T-cell (primary cell): ENCODE data around the gene ACSL3. TPM values are rescaled to one million over a fixed set of nuclear protein-coding genes. Genes with fewer than 3 reads are reported as not detected.
"Not testable (repeated sequence)": the region's sequence is repeated elsewhere in the genome, so short reads cannot be mapped to it uniquely, and the experiment has no call there.

Source experiments
- ATAC-seq, 4 experiments: fragments of 200-7000 bp in 3 of 4; fragments of 150-1000 bp in 1 of 4; cut with Tn5 transposase; replicated peaks in 1 of 4; 1 replicate in 3 of 4; 2 replicates in 1 of 4; pipeline ENCODE4 v1.10.0; 2021; ENCODE audit warnings: moderate library complexity in 3 of 4, mild to moderate bottlenecking in 2 of 4, moderate number of reproducible peaks in 1 of 4
- CTCF ChIA-PET, 2 donors: fragments of 300-600 bp; sonication (Branson Sonifier 250); formaldehyde crosslinking; loops; one replicate each; lab custom pipeline; 2022; ENCODE audit warnings: antibody characterized with exemption in 2 of 2; lab: Charles Lee
- POLR2A ChIA-PET, 2 donors: fragments of 300-600 bp; sonication (Branson Sonifier 250); formaldehyde crosslinking; loops; one replicate each; lab custom pipeline; 2022; ENCODE audit warnings: antibody characterized with exemption in 2 of 2; lab: Charles Lee
- DNase-seq, 35 experiments: peaks; one replicate each; pipeline versions ENCODE4 v3.0.0 to v3.0.0-alpha.2; 2013 to 2023
- H3K27ac ChIP-seq: one replicate; pipeline ENCODE4 v1.5.1; 2013; ENCODE audit warnings: low read length
- H3K27me3 ChIP-seq, 2 experiments: replicated peaks in 1 of 2; 1 replicate in 1 of 2; 2 replicates in 1 of 2; pipeline versions ENCODE4 v1.6.1 to v1.7.0; 2013; ENCODE audit warnings: low read length in 1 of 2, mixed read lengths in 1 of 2; ENCODE audit not compliant: control insufficient read depth in 2 of 2, insufficient read depth in 2 of 2; ENCODE audit errors: extremely low read depth in 1 of 2
- H3K36me3 ChIP-seq, 2 donors: 1 replicate in 1 of 2; 2 replicates in 1 of 2; pipeline versions ENCODE4 v1.6.1 to v1.7.0; 2013; ENCODE audit warnings: low read length in 1 of 2; ENCODE audit not compliant: control insufficient read depth in 2 of 2, insufficient read depth in 1 of 2; ENCODE audit errors: extremely low read depth in 1 of 2
- H3K4me1 ChIP-seq, 2 experiments: 1 replicate in 1 of 2; 2 replicates in 1 of 2; pipeline versions ENCODE4 v1.6.1 to v1.7.0; 2013; ENCODE audit warnings: low read length in 2 of 2, mixed read lengths in 1 of 2; ENCODE audit not compliant: insufficient read depth in 2 of 2, control insufficient read depth in 1 of 2; ENCODE audit errors: extremely low read depth in 1 of 2
- H3K4me3 ChIP-seq, 2 donors: 1 replicate in 1 of 2; 2 replicates in 1 of 2; pipeline versions ENCODE4 v1.5.1 to v1.7.0; 2013; ENCODE audit warnings: mild to moderate bottlenecking in 2 of 2, low read length in 1 of 2, moderate library complexity in 1 of 2; ENCODE audit not compliant: control insufficient read depth in 1 of 2; ENCODE audit errors: extremely low read depth in 1 of 2
- H3K9me3 ChIP-seq: 2 replicates; pipeline ENCODE4 v1.7.0; 2013
- H3K27ac Mint-ChIP-seq, 2 donors: one replicate each; pipeline ENCODE4 v1.8.0; 2020 to 2021; ENCODE audit warnings: mild to moderate bottlenecking in 2 of 2, mixed read lengths in 2 of 2
- H3K27me3 Mint-ChIP-seq, 2 donors: one replicate each; pipeline ENCODE4 v1.8.0; 2021 to 2022; ENCODE audit warnings: mixed read lengths in 2 of 2
- H3K36me3 Mint-ChIP-seq: one replicate; pipeline ENCODE4 v1.8.0; 2021; ENCODE audit warnings: mixed read lengths
- H3K4me1 Mint-ChIP-seq, 3 donors: one replicate each; pipeline ENCODE4 v1.8.0; 2020 to 2022; ENCODE audit warnings: mixed read lengths in 3 of 3, mild to moderate bottlenecking in 1 of 3
- H3K4me3 Mint-ChIP-seq, 3 donors: one replicate each; pipeline ENCODE4 v1.8.0; 2020 to 2022; ENCODE audit warnings: mild to moderate bottlenecking in 3 of 3, mixed read lengths in 3 of 3, moderate library complexity in 3 of 3
- H3K9me3 Mint-ChIP-seq, 3 donors: one replicate each; pipeline ENCODE4 v1.8.0; 2020 to 2022; ENCODE audit warnings: mixed read lengths in 3 of 3
- WGBS: methylation state at CpG from one replicate; pipeline ENCODE4 v1.1.5; 2013; ENCODE audit warnings: missing lambda C conversion rate; ENCODE audit not compliant: insufficient coverage; 5-methylcytosine and 5-hydroxymethylcytosine counted together
- total RNA-seq, 35 experiments: library from RNA in 6 of 35; stranded (reverse) in 6 of 35; fragments of 120-200 nt in 1 of 35; gene quantifications; one replicate each; pipeline versions ENCODE4 v1.2.1 to v1.2.4 and lab custom pipeline; 2013 to 2026

Gene ACSL3
- total RNA-seq, 5 donors from 2014 or later (not counting 1 experiment from before 2014, with no cell fraction given): 23.9 to 82.4 (median 26.5) TPM

DNA sequence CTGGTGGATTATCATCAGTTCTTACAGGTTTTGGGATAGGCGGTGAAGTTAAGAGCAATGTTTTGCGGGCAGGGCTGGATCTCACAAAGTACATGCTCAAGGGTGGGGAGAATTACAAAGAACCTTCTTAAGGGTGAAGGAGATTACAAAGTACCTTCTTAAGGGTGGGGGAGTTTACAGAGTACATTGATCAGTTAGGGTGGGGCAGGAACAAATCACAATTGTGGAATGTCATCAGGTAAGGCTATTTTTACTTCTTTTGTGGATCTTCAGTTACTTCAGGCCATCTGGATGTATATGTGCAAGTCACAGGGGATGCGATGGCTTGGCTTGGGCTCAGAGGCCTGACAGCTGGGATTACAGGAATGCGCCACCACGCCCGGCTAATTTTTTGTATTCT lies 12.8 kb upstream of the ACSL3 start:
- ATAC-seq, H3K27me3 ChIP-seq, H3K27ac ChIP-seq, H3K36me3 Mint-ChIP-seq, H3K9me3 Mint-ChIP-seq, H3K4me3 ChIP-seq, H3K4me1 ChIP-seq, H3K36me3 ChIP-seq, H3K4me3 Mint-ChIP-seq, DNase-seq, H3K9me3 ChIP-seq, H3K4me1 Mint-ChIP-seq, CTCF ChIA-PET, H3K27ac Mint-ChIP-seq: not testable (repeated sequence)
- WGBS: 96% methylated on average over 4 of the region's 6 CpGs
- peaks cover 0 to 16% of the 10 kb centered on the region in 2 donors for H3K27me3 Mint-ChIP-seq
- POLR2A ChIA-PET: interaction anchor here in 1 of 2 donors (0.7 kb wide), 1 partner anchor 194 kb away, joined by 7 read pairs; no protein-coding TSS in a partner anchor

- Mint-ChIP-seq H3K27ac (no peak overlapping the region), H3K4me3 (no peak overlapping the region), H3K27me3 (peaks cover 0 to 12% of the 10 kb centered on the region in 2 donors), H3K9me3 (peaks cover 0 to under 1% (median 0%) of the 10 kb centered on the region in 3 donors), H3K4me1 (no peaks in the 10 kb centered on the region), H3K36me3 (no peaks in the 10 kb centered on the region)
- Histone ChIP-seq H3K4me1 (no peaks in the 10 kb centered on the region), H3K4me3 (no peak overlapping the region), H3K9me3 (no peaks in the 10 kb centered on the region), H3K27ac (no peak overlapping the region), H3K27me3 (peaks cover 0 to 4% of the 10 kb centered on the region in 2 experiments), H3K36me3 (no peaks in the 10 kb centered on the region)
- DNase-seq (no peak), ATAC-seq (no peak)
- CTCF ChIA-PET: no interaction called here
- WGBS: 92% methylated on average over 2 of the region's 9 CpGs
- POLR2A ChIA-PET: no interaction called here
Measured at GRCh38 chr2:222848862-222849261, 12.0 kb upstream of the ACSL3 start.

DNA sequence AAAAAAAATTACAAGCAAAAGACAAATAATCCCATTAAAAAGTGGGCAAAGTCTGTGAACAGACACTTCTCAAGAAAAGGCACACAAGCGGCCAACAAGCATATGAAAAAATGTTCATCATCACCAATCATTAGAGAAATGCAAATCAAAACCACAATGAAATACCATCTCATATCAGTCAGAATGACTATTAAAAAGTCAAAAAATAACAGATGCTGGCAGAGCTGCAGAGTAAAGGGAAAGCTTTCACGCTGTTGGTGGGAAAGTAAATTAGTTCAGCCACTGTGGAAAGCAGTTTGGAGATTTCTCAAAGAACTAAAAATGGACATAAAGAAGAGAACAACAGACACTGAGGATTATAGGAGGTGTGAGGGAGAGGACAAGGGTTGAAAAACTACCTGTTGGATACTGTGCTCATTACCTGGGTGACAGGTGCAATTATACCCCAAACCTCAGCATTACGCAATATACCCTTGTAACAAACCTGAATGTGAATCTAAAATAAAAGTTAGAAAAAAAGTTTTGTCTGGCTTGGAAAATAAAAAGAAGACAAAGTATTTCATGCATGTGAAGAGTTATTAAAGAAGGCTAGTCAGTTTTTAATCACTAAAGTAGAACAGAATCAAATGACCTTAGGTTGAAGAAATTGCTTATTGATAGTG lies 8.7 kb upstream of the ACSL3 start:
- peaks cover 0 to 3% of the 10 kb centered on the region in 2 donors for H3K27me3 Mint-ChIP-seq
- H3K27ac ChIP-seq: no peak overlapping the region
- ChIA-PET POLR2A (no interaction called here), CTCF (no interaction called here)
- H3K9me3 ChIP-seq: no peaks in the 10 kb centered on the region
- DNase-seq (no peak), ATAC-seq (no peak)
- no peak overlapping the region for H3K4me3 Mint-ChIP-seq
- H3K4me1 Mint-ChIP-seq: no peaks in the 10 kb centered on the region
- peaks cover 0 to 3% (median 0%) of the 10 kb centered on the region in 3 donors for H3K9me3 Mint-ChIP-seq
- H3K27ac Mint-ChIP-seq: no peak overlapping the region
- WGBS: 100% methylated on average over 1 of the region's 3 CpGs
- H3K4me1 ChIP-seq: no peaks in the 10 kb centered on the region
- H3K4me3 ChIP-seq: no peak overlapping the region
- peaks cover 0 to 2% of the 10 kb centered on the region in 2 experiments for H3K27me3 ChIP-seq
- no peaks in the 10 kb centered on the region for H3K36me3 ChIP-seq
- no peaks in the 10 kb centered on the region for H3K36me3 Mint-ChIP-seq

GRCh38 chr2:222854773-222855700 lies 5.8 kb upstream of the ACSL3 start:
- Mint-ChIP-seq H3K27ac (no peak overlapping the region), H3K4me3 (no peak overlapping the region), H3K9me3 (peaks cover 0 to 3% (median 0%) of the 10 kb centered on the region in 3 donors), H3K4me1 (peaks cover 2 to 3% (median 2%) of the 10 kb centered on the region in 3 donors), H3K36me3 (no peaks in the 10 kb centered on the region), H3K27me3 (peaks cover 0 to 2% of the 10 kb centered on the region in 2 donors)
- Histone ChIP-seq H3K4me3 (no peak overlapping the region), H3K36me3 (no peaks in the 10 kb centered on the region), H3K9me3 (no peaks in the 10 kb centered on the region), H3K4me1 (no peaks in the 10 kb centered on the region), H3K27me3 (no peaks in the 10 kb centered on the region), H3K27ac (no peak overlapping the region)
- ChIA-PET CTCF (no interaction called here), POLR2A (no interaction called here)
- WGBS: 95% methylated on average over 4 of the region's 11 CpGs
- ATAC-seq (no peak), DNase-seq (no peak)

- peaks cover 4 to 7% (median 5%) of the 10 kb centered on the region in 3 donors for H3K4me1 Mint-ChIP-seq
- Histone ChIP-seq H3K27ac (no peak overlapping the region), H3K4me3 (peak overlapping the region; percentile 17 to 69), H3K4me1 (peaks cover 5 to 10% of the 10 kb centered on the region in 2 experiments), H3K36me3 (no peaks in the 10 kb centered on the region), H3K27me3 (no peaks in the 10 kb centered on the region), H3K9me3 (no peaks in the 10 kb centered on the region)
- no peak overlapping the region for H3K27ac Mint-ChIP-seq
- ATAC-seq (no peak), DNase-seq (no peak)
- POLR2A ChIA-PET: interaction anchor here in 1 of 2 donors (0.6 to 0.7 kb wide), 2 partner anchors 9 to 17 kb away, joined by 3 to 7 read pairs; no protein-coding TSS in a partner anchor
- H3K27me3 Mint-ChIP-seq: peaks cover 0 to 2% of the 10 kb centered on the region in 2 donors
- H3K9me3 Mint-ChIP-seq: no peaks in the 10 kb centered on the region
- CTCF ChIA-PET: interaction anchor here in 1 of 2 donors (0.5 kb wide), 1 partner anchor 63 kb away, joined by 4 read pairs; no protein-coding TSS in a partner anchor
- 63% methylated on average over 2 of the region's 10 CpGs for WGBS
- H3K4me3 Mint-ChIP-seq: peak overlapping the region in 2 of 3 donors; percentile 76 to 80
- no peaks in the 10 kb centered on the region for H3K36me3 Mint-ChIP-seq
Measured at GRCh38 chr2:222859786-222860612, 837 bp upstream of the ACSL3 start.
